Large intestine (tissue), 3 donors: ENCODE results near the gene ALKBH3. TPM values are rescaled to one million over a fixed set of nuclear protein-coding genes. Genes with fewer than 3 reads are reported as not detected.

Source experiments
- DNase-seq, 2 donors: peaks; one replicate each; pipeline versions ENCODE4 v3.0.0 to v3.0.0-alpha.2; 2013
- H3K27ac ChIP-seq: one replicate; pipeline ENCODE4 v1.5.1; 2013; ENCODE audit warnings: low read length
- H3K27me3 ChIP-seq: 2 replicates; pipeline ENCODE4 v1.6.1; 2013; ENCODE audit warnings: low read length; ENCODE audit not compliant: control insufficient read depth, insufficient read depth
- H3K36me3 ChIP-seq: 2 replicates; pipeline ENCODE4 v1.6.1; 2013; ENCODE audit warnings: low read length; ENCODE audit not compliant: control insufficient read depth, insufficient read depth
- H3K4me1 ChIP-seq: one replicate; pipeline ENCODE4 v1.6.1; 2013; ENCODE audit warnings: low read length; ENCODE audit not compliant: control insufficient read depth, insufficient read depth
- H3K4me3 ChIP-seq: one replicate; pipeline ENCODE4 v1.5.1; 2013; ENCODE audit warnings: low read length
- H3K9me3 ChIP-seq: one replicate; pipeline ENCODE4 v1.6.1; 2013; ENCODE audit warnings: mild to moderate bottlenecking, low read depth, low read length, moderate library complexity; ENCODE audit not compliant: control insufficient read depth
- WGBS: methylation state at CpG from one replicate; pipeline ENCODE4 v1.1.5; 2013; ENCODE audit warnings: low lambda C conversion rate; ENCODE audit not compliant: insufficient coverage; 5-methylcytosine and 5-hydroxymethylcytosine counted together
- polyA plus RNA-seq: library from polyadenylated mRNA; unstranded; fragments of 120-200 nt; gene quantifications from one replicate; pipeline ENCODE4 v1.2.1, GENCODE V29; 2013

The ALKBH3 gene
- polyA plus RNA-seq, 1 donor, result 32.4 TPM

DNA sequence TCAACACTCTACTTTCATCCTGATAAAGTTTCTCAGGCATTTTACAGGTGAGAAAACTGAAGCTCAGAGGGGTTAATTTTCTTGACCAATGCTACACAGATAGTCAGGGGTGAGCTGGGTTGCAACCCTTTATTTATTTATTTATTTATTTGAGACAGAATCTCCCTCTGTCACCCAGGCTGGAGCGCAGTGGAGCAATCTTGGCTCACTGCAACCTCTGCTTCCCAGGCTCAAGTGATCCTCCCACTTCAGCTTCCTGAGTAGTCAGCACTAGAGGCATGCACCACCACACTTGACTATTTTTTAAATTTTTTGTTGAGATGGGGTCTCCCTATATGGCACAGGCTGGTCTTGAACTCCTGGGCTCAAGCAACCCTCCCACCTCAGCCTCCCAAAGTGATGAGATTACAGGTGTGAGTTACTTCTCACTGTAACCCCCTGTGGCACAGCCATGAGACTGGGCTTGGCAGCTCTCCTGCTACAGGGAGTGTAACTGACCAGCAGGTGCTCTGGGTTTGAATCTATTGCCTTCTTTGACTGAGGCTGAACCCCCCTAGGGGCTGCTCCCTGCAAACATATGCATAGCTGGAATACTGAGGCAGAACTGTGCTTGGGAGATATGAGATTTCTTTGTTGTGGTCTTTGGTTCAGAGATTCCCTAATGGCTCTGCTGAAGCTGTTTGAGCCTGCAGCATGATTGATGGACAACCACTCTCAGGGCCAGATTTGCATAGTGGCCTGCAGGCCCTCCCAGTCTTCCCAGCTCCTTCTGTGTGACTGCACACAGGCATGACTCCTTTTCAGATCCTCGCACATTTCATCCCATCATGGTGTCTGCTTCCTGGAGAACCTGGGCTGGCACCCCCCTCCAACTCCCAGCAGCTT, 68.0 kb downstream of the ALKBH3 start:
- peaks cover 7% of the 10 kb centered on the region for H3K4me1 ChIP-seq
- H3K36me3 ChIP-seq, result no peaks in the 10 kb centered on the region
- no CpG with 5 or more reads among the region's 2 CpGs for WGBS
- no peak overlapping the region for H3K4me3 ChIP-seq
- H3K27me3 ChIP-seq, result peaks cover 45% of the 10 kb centered on the region
- peaks cover 6% of the 10 kb centered on the region for H3K9me3 ChIP-seq
- no peak for DNase-seq
- no peak overlapping the region for H3K27ac ChIP-seq

DNA sequence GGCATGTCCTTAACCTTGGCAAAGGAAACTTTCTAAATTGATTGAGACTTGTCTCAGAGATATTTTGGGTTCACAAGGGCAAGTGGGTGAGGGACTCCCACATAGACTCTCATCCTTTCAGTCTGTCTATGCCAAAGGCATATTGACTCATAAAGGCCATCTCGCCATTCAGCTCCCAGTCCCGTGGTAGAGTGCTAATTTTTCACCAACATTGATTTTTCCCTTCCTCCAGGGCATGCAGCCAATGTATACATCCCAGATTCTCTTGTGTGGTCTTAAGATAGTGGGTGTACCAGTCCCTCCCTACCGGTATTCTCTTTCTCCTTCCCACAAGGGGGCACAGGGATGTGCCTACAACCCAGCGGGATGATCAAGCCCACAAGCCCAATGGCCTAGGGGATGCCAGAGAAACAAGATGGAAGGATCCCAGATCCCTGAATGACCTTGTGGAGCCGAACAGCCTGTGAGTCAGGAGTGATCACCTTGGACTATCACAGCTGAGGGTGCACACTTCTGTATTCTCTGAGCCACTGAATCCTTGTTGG, 69.8 kb downstream of the ALKBH3 start:
- no peak for DNase-seq
- no peak overlapping the region for H3K27ac ChIP-seq
- H3K4me3 ChIP-seq, result no peak overlapping the region
- WGBS, result no CpG with 5 or more reads among the region's 5 CpGs
- no peaks in the 10 kb centered on the region for H3K4me1 ChIP-seq
- H3K27me3 ChIP-seq, result peaks cover 27% of the 10 kb centered on the region
- no peaks in the 10 kb centered on the region for H3K9me3 ChIP-seq
- no peaks in the 10 kb centered on the region for H3K36me3 ChIP-seq

DNA sequence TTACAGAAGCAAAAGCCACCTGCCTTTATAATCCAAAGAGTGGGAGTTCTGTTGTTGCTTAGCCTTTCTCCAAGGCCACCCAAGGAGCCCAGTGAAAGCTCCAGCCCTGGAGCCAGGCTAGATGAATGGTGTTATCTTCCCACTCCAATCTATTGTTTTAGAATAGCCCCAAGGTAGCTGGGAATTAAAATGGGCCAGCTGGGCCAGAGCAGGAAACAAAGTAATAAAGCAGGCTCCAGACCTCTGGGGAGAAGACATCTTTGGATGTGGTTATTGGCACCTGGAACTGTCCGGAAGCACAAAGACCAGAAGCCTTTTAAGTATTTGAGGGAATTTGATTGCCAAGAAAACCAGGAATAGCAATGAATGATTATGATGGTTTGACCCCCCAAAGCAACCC, 70.6 kb downstream of the ALKBH3 start:
- WGBS, result 100% methylated on average over 1 of the region's 1 CpG
- no peak overlapping the region for H3K4me3 ChIP-seq
- H3K36me3 ChIP-seq, result no peaks in the 10 kb centered on the region
- no peak overlapping the region for H3K27ac ChIP-seq
- DNase-seq, result no peak
- no peaks in the 10 kb centered on the region for H3K9me3 ChIP-seq
- H3K4me1 ChIP-seq, result no peaks in the 10 kb centered on the region
- peaks cover 20% of the 10 kb centered on the region for H3K27me3 ChIP-seq

DNA sequence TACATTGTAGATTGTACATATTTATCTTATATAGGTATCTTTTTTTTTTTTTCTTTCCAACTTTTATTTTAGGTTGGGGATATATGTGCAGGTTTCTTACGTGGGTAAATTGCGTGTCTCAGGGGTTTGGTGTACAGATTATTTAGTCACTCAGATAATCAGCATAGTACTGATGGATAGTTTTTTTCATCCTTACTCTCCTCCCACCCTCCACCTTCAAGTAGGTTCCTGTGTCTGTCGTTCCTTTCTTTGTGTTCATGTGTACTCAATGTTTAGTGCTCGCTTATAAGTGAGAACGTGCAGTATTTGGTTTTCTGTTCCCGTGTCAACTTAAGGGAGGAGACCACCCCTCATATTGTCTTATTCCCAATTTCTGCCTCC, 71.4 kb downstream of the ALKBH3 start:
- Histone ChIP-seq H3K4me3 (no peak overlapping the region), H3K27me3 (peaks cover 16% of the 10 kb centered on the region), H3K4me1 (no peaks in the 10 kb centered on the region), H3K9me3 (no peaks in the 10 kb centered on the region), H3K36me3 (no peaks in the 10 kb centered on the region), H3K27ac (no peak overlapping the region)
- WGBS, result 60% methylated on average over 1 of the region's 6 CpGs
- DNase-seq, result no peak

DNA sequence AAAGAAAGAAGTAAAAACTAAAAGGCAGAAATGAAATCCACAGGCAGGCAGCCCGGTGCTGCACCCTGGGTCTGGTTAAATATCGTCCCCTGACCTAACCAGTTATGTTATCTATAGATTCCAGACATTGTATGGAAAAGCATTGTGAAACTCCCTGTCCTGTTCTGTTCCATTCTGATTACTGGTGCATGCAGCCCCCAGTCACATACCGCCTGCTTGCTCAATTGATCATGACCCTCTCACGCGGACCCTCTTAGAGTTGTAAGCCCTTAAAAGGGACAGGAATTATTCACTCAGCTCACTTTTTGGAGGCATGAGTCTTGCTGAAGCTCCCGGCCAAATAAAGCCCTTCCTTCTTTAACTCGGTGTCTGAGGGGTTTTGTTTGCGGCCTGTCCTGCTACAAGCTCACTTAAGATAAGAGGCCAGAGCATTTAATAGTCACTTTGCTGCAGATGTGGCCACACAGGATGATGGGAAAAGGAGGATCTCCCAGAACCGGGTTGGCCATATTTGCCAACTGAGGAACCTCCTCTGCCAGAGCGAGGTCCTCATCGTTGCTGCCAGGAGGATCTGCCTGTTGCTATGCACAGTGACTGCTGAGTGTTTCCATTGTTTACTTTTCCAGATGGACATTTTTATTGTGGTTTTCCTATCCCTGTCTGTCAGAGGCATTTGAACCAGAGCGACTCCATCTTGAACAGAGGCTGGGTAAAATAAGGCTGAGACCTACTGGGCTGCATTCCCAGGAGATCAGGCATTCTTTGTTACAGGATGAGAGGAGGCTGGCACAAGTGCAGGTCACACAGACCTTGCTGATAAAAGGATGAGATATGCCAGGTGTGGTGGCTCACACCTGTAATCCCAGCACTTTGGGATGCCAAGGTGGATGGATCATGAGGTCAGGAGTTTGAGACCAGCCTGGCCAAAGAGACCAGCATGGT, 72.0 kb downstream of the ALKBH3 start:
- H3K27ac ChIP-seq, result no peak overlapping the region
- H3K4me1 ChIP-seq, result no peaks in the 10 kb centered on the region
- H3K4me3 ChIP-seq, result no peak overlapping the region
- no CpG with 5 or more reads among the region's 12 CpGs for WGBS
- DNase-seq, result no peak
- H3K36me3 ChIP-seq, result no peaks in the 10 kb centered on the region
- peaks cover 9% of the 10 kb centered on the region for H3K27me3 ChIP-seq
- no peaks in the 10 kb centered on the region for H3K9me3 ChIP-seq

DNA sequence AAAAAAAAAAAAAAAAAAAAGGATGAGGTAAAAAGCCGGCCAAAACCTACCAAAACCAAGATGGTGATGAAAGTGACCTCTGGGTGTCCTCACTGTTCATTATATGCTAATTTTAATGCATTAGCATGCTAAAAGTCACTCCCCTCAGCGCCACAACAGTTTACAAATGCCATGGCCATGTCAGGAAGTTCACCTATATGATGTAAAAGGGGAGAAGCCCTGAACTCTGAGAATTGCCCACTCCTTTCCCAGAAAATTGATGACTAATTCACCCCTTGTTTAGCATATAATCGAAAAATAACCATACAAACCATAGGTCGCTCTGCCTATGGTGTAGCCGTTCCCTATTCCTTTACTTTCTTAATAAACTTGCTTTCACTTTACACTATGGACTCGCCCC, 72.9 kb downstream of the ALKBH3 start:
- H3K4me3 ChIP-seq, result no peak overlapping the region
- no peaks in the 10 kb centered on the region for H3K9me3 ChIP-seq
- no peak for DNase-seq
- no peaks in the 10 kb centered on the region for H3K4me1 ChIP-seq
- H3K36me3 ChIP-seq, result no peaks in the 10 kb centered on the region
- H3K27me3 ChIP-seq, result peaks cover 4% of the 10 kb centered on the region
- WGBS, result 95% methylated on average over 3 of the region's 6 CpGs
- H3K27ac ChIP-seq, result no peak overlapping the region

DNA sequence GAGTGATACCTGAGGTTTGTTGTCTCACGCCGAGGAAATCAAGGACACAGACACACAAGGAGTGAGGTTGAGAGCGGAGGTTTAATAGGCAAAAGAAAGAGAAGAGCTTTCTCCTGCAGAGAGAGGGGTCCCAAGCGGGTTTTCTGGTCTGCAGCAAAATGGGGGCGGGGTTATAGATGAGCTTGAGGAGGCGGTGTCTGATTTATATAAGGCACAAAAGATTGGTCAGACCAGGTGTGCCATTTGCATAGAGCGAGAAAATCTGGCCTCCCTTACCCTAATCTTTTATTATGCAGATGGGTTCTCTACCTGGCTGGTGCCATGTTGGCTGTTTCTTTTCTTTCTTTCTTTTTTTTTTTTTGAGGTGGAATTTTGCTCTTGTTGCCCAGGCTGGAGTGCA, 73.6 kb downstream of the ALKBH3 start:
- DNase-seq, result no peak
- H3K36me3 ChIP-seq, result no peaks in the 10 kb centered on the region
- H3K27ac ChIP-seq, result no peak overlapping the region
- peaks cover 2% of the 10 kb centered on the region for H3K9me3 ChIP-seq
- no peaks in the 10 kb centered on the region for H3K4me1 ChIP-seq
- whole genome bisulfite sequencing, result 67% methylated on average over 1 of the region's 7 CpGs
- no peak overlapping the region for H3K4me3 ChIP-seq
- H3K27me3 ChIP-seq, result no peaks in the 10 kb centered on the region

DNA sequence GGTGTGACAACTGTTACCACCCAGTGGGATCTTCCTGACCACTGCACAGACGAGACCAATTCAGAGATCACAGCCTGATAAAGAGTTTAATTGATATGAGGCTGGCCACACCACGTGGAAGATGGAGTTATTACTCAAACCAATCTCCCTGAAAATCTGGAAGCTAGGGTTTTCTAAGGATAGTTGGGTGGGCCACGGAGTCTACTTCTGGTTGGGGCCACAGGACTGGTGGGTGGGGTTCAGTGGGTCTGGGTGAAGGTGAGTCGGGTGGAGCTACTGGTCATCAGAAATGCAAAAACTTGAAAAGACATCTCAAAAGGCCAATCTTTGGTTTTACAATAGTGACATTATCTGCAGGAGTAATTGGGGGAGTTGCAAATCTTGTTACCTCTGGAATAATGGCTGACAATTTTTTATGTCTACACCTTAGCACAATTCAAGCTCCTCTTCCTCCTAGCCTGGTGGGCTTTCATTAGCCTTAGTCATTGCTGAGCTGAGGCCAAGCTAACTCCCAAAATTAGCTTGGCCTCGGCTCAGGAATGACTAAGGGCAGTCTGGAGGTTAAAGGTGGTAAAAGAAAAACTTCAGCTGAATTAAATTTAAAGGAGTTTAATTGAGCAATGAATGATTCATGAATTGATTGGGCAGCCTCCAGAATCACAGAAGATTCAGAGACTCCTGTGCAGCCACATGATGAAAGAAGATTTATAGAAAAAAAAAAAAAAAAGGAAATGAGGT, 74.9 kb downstream of the ALKBH3 start:
- DNase-seq, result no peak
- Histone ChIP-seq H3K9me3 (peaks cover 2% of the 10 kb centered on the region), H3K27me3 (no peaks in the 10 kb centered on the region), H3K27ac (no peak overlapping the region), H3K4me1 (no peaks in the 10 kb centered on the region), H3K4me3 (no peak overlapping the region), H3K36me3 (no peaks in the 10 kb centered on the region)
- WGBS, result no CpG with 5 or more reads among the region's 5 CpGs

DNA sequence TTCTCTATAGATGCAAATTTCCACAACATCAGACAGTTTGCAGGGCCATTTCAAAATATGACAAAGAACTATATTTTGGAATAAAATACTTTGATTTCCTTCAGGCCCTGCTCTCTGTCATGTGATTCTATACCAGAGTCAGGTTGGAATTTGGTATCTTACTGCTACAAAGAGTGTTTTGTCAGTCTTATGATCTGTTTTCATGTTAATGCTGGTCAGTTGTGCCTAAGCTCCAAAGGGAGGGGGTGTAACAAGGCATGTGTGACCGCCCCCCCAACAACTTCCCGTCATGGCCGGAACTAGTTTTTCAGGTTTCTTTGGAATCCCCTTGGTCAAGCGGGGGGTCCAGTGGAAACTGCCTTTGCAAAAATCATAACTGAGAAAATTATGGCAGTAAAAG, 76.9 kb downstream of the ALKBH3 start:
- H3K36me3 ChIP-seq, result no peaks in the 10 kb centered on the region
- DNase-seq, result no peak
- H3K27ac ChIP-seq, result no peak overlapping the region
- no CpG with 5 or more reads among the region's 4 CpGs for WGBS
- H3K9me3 ChIP-seq, result peaks cover 2% of the 10 kb centered on the region
- no peaks in the 10 kb centered on the region for H3K4me1 ChIP-seq
- no peaks in the 10 kb centered on the region for H3K27me3 ChIP-seq
- no peak overlapping the region for H3K4me3 ChIP-seq
